ENCODE results near the gene BRD3.
"Not testable (repeated sequence)": the region's sequence is repeated elsewhere in the genome, so short reads cannot be mapped to it uniquely, and the experiment has no call there.

BRD3 gene

DNA sequence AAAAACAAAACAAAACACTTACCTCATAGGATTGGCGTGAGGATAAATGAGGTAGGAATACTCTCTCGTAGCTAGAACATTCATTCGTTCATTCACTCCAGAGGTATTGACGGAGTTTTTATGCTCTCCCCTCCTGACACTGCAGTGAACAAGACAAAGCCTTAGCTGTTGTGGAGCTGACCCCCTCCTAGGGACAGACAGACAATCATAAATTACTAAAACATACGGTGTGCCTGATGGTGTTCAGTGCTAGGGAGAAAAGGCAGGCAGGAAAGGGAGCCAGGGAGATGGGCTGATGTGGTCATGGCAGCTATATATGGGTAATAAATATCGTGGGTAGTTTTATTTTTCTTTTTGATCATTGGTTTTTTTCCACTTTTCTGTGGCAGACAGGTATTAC, 5.7 kb upstream of the BRD3 start:
- no peak for DNase-seq
- Histone ChIP-seq H3K4me1 (ENCODE audit: control extremely low read depth in 1 of 4, control insufficient read depth in 4 of 4, insufficient read depth in 4 of 4, low read length in 3 of 4) (peaks cover 0 to 17% (median 12%) of the 10 kb centered on the region in 4 experiments), H3K36me3 (ENCODE audit: control insufficient read depth in 4 of 4, insufficient read depth in 4 of 4, low read length in 3 of 4) (no peaks in the 10 kb centered on the region), H3K27me3 (replicated peaks in 2 of 5; ENCODE audit: control insufficient read depth in 4 of 5, insufficient read depth in 5 of 5, low read length in 4 of 5) (peaks cover 0 to 5% (median 0%) of the 10 kb centered on the region in 5 experiments), H3K9me3 (ENCODE audit: control extremely low read depth in 1 of 5, control insufficient read depth in 4 of 5, insufficient read depth in 2 of 5, low read depth in 1 of 5, low read length in 4 of 5) (peaks cover 0 to 7% (median 3%) of the 10 kb centered on the region in 5 experiments), H3K27ac (ENCODE audit: insufficient read depth in 1 of 2, low read depth in 1 of 2, low read length in 2 of 2, poor library complexity in 1 of 2, severe bottlenecking in 2 of 2) (no peak overlapping the region), H3K4me3 (ENCODE audit: control insufficient read depth in 1 of 7, extremely low read depth in 1 of 7, insufficient read depth in 4 of 7, low read depth in 2 of 7, low read length in 6 of 7) (no peak overlapping the region)
- 90% methylated on average over 6 of the region's 6 CpGs for WGBS (ENCODE audit: insufficient coverage)
- CTCF ChIA-PET = interaction anchor here (1.1 to 1.7 kb wide), 2 partner anchors 11 to 38 kb away, joined by 3 to 4 read pairs; no protein-coding TSS in a partner anchor
- POLR2A ChIA-PET = no interaction called here

DNA sequence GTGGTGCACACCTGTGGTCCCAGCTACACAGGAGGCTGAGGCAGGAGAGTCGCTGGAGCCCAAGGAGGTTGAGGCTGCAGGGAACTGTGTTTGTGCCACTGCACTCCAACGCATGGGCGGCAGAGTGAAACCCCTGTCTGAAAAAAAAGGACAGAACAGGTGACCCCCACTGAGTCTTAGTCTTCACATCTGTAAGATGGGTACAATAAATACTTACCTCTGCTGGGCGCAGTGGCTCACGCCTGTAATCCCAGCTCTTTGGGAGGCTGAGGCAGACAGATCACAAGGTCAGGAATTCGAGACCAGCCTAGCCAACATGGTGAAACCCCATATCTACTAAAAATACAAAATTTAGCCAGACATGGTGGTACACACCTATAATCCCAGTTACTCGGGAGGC, 4.9 kb upstream of the BRD3 start:
- H3K27me3 ChIP-seq (replicated peaks in 2 of 5; ENCODE audit: control insufficient read depth in 4 of 5, insufficient read depth in 5 of 5, low read length in 4 of 5); DNase-seq; POLR2A ChIA-PET; H3K36me3 ChIP-seq (ENCODE audit: control insufficient read depth in 4 of 4, insufficient read depth in 4 of 4, low read length in 3 of 4); H3K4me3 ChIP-seq (ENCODE audit: control insufficient read depth in 1 of 7, extremely low read depth in 1 of 7, insufficient read depth in 4 of 7, low read depth in 2 of 7, low read length in 6 of 7); H3K9me3 ChIP-seq (ENCODE audit: control extremely low read depth in 1 of 5, control insufficient read depth in 4 of 5, insufficient read depth in 2 of 5, low read depth in 1 of 5, low read length in 4 of 5); H3K27ac ChIP-seq (ENCODE audit: insufficient read depth in 1 of 2, low read depth in 1 of 2, low read length in 2 of 2, poor library complexity in 1 of 2, severe bottlenecking in 2 of 2): not testable (repeated sequence)
- CTCF ChIA-PET = interaction anchor here (1.1 to 1.7 kb wide), 2 partner anchors 11 to 39 kb away, joined by 3 to 4 read pairs; no protein-coding TSS in a partner anchor
- H3K4me1 ChIP-seq (ENCODE audit: control extremely low read depth in 1 of 4, control insufficient read depth in 4 of 4, insufficient read depth in 4 of 4, low read length in 3 of 4) = peaks cover 0 to 17% (median 13%) of the 10 kb centered on the region in 4 experiments
- 97% methylated on average over 5 of the region's 7 CpGs for WGBS (ENCODE audit: insufficient coverage)

GRCh38 chr9:134071149-134071548, 3.3 kb upstream of the BRD3 start:
- Histone ChIP-seq H3K27me3 (replicated peaks in 2 of 5; ENCODE audit: control insufficient read depth in 4 of 5, insufficient read depth in 5 of 5, low read length in 4 of 5) (peaks cover 0 to 5% (median 0%) of the 10 kb centered on the region in 5 experiments), H3K9me3 (ENCODE audit: control extremely low read depth in 1 of 5, control insufficient read depth in 4 of 5, insufficient read depth in 2 of 5, low read depth in 1 of 5, low read length in 4 of 5) (no peaks in the 10 kb centered on the region), H3K36me3 (ENCODE audit: control insufficient read depth in 4 of 4, insufficient read depth in 4 of 4, low read length in 3 of 4) (no peaks in the 10 kb centered on the region), H3K27ac (ENCODE audit: insufficient read depth in 1 of 2, low read depth in 1 of 2, low read length in 2 of 2, poor library complexity in 1 of 2, severe bottlenecking in 2 of 2) (no peak overlapping the region), H3K4me3 (ENCODE audit: control insufficient read depth in 1 of 7, extremely low read depth in 1 of 7, insufficient read depth in 4 of 7, low read depth in 2 of 7, low read length in 6 of 7) (no peak overlapping the region), H3K4me1 (ENCODE audit: control extremely low read depth in 1 of 4, control insufficient read depth in 4 of 4, insufficient read depth in 4 of 4, low read length in 3 of 4) (peaks cover 3 to 24% (median 19%) of the 10 kb centered on the region in 4 experiments)
- CTCF ChIA-PET = interaction anchor here (1.1 kb wide), 1 partner anchor 17 kb away, joined by 4 read pairs; no protein-coding TSS in a partner anchor
- POLR2A ChIA-PET = no interaction called here
- WGBS (ENCODE audit: insufficient coverage) = 98% methylated on average over 12 of the region's 12 CpGs
- DNase-seq = no peak

- Histone ChIP-seq H3K4me1 (ENCODE audit: control extremely low read depth in 1 of 4, control insufficient read depth in 4 of 4, insufficient read depth in 4 of 4, low read length in 3 of 4) (peaks cover 3 to 38% (median 32%) of the 10 kb centered on the region in 4 experiments), H3K27ac (ENCODE audit: insufficient read depth in 1 of 2, low read depth in 1 of 2, low read length in 2 of 2, poor library complexity in 1 of 2, severe bottlenecking in 2 of 2) (no peak overlapping the region), H3K9me3 (ENCODE audit: control extremely low read depth in 1 of 5, control insufficient read depth in 4 of 5, insufficient read depth in 2 of 5, low read depth in 1 of 5, low read length in 4 of 5) (no peaks in the 10 kb centered on the region), H3K36me3 (ENCODE audit: control insufficient read depth in 4 of 4, insufficient read depth in 4 of 4, low read length in 3 of 4) (peaks cover 0 to 1% (median 0%) of the 10 kb centered on the region in 4 experiments), H3K27me3 (replicated peaks in 2 of 5; ENCODE audit: control insufficient read depth in 4 of 5, insufficient read depth in 5 of 5, low read length in 4 of 5) (peaks cover 0 to 5% (median 0%) of the 10 kb centered on the region in 5 experiments), H3K4me3 (ENCODE audit: control insufficient read depth in 1 of 7, extremely low read depth in 1 of 7, insufficient read depth in 4 of 7, low read depth in 2 of 7, low read length in 6 of 7) (peak overlapping the region in 1 of 7 experiments; percentile 87)
- no peak for DNase-seq
- 90% methylated on average over 8 of the region's 12 CpGs for WGBS (ENCODE audit: insufficient coverage)
- CTCF ChIA-PET = no interaction called here
- POLR2A ChIA-PET = no interaction called here
Measured at GRCh38 chr9:134069480-134070399, 1.9 kb upstream of the BRD3 start.

DNA sequence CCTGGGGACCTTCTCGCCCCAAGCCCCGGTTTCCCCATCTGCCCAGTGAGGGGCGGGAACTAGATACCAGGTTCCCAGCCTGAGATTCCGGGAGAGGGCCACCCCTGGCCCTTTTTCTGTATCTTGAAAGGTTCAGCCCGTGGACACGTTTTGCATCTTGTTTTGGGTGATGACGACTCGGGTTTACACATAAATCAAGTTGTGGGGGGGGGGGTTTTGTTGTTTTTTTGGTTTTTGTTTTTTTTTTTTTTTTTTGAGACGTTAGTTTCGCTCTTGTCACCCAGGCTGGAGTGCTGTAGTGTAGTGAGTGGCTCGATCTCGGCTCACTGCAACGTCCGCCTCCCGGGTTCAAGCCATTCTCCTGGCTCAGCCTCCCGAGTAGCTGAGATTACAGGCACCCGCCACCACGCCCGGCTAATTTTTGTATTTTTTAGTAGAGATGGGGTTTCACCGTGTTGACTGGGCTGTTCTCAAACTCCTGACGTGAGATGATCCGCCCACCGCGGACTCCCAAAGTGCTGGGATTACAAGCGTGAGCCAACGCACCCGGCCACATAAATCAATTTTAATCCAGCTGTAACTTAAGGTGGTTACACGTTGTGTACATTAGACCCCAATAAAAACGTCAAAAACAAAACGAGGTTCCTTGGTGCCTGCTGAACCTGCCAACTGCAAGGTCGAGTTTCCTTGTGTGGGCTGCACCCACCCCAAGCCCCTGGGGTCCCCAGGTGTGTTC, 1.1 kb upstream of the BRD3 start:
- Histone ChIP-seq H3K9me3 (ENCODE audit: control extremely low read depth in 1 of 5, control insufficient read depth in 4 of 5, insufficient read depth in 2 of 5, low read depth in 1 of 5, low read length in 4 of 5) (no peaks in the 10 kb centered on the region), H3K36me3 (ENCODE audit: control insufficient read depth in 4 of 4, insufficient read depth in 4 of 4, low read length in 3 of 4) (peaks cover 0 to 4% (median 0%) of the 10 kb centered on the region in 4 experiments), H3K4me1 (ENCODE audit: control extremely low read depth in 1 of 4, control insufficient read depth in 4 of 4, insufficient read depth in 4 of 4, low read length in 3 of 4) (peaks cover 3 to 42% (median 35%) of the 10 kb centered on the region in 4 experiments), H3K27me3 (replicated peaks in 2 of 5; ENCODE audit: control insufficient read depth in 4 of 5, insufficient read depth in 5 of 5, low read length in 4 of 5) (peaks cover 0 to 5% (median 0%) of the 10 kb centered on the region in 5 experiments), H3K27ac (ENCODE audit: insufficient read depth in 1 of 2, low read depth in 1 of 2, low read length in 2 of 2, poor library complexity in 1 of 2, severe bottlenecking in 2 of 2) (peak overlapping the region; percentile 54 to 77), H3K4me3 (ENCODE audit: control insufficient read depth in 1 of 7, extremely low read depth in 1 of 7, insufficient read depth in 4 of 7, low read depth in 2 of 7, low read length in 6 of 7) (peak overlapping the region; percentile 68 to 88 (median 75))
- peak in 2 of 3 donors; percentile 86 to 87 for DNase-seq
- CTCF ChIA-PET = no interaction called here
- 39% methylated on average over 20 of the region's 31 CpGs for WGBS (ENCODE audit: insufficient coverage)
- POLR2A ChIA-PET = no interaction called here

DNA sequence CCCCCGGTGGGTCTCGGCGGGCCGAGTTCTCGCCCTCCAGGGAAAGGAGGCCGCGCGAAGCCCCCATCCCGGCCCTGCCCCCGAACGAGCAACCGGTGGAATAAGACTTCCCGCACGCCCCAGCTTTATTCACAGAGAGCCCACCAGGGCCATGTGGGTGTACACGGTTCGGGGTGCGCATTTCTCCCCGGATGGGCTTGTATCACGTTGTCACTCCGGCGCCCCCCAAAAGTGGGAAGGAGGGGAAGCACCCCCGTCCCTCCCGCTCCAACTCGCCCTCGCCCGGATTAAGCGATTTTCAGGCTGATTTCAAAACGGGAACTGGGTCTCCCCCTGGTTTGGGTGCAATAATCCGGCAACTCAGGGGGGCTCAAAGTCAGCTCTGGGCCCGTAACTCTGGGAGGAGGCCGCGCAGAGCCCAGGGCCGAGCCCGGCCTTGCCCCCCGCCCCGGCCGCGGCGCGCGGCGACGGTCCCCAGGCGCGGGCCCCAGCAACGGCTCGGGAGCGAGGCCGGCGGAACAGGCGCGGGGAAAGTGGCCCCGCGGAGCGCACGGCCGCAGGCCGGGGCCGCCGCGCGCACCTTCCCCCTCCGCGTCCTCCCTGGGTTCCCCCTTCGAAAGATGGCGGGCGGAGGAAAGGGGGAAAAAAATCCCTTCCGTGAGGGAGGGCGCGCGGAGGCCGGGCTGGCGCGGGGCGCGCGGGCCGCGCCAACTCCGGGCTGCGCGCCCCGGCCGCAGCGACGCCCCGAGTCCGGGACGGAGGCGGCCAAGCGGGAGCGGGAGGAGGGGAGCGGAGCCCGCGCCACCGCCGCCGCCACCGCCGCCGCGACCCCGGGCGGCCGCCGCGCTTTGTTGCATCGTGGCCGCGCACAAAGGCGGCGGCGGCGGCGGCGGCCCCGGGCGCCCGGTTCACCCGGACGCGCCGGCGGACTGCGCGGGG, 644 bp downstream of the BRD3 start:
- peak; percentile 47 to 69 (median 67) for DNase-seq

More for the DNA sequence above, 644 bp downstream of the BRD3 start:
- ChIA-PET CTCF (no interaction called here), POLR2A (no interaction called here)
- Histone ChIP-seq H3K9me3 (ENCODE audit: control extremely low read depth in 1 of 5, control insufficient read depth in 4 of 5, insufficient read depth in 2 of 5, low read depth in 1 of 5, low read length in 4 of 5) (no peaks in the 10 kb centered on the region), H3K4me1 (ENCODE audit: control extremely low read depth in 1 of 4, control insufficient read depth in 4 of 4, insufficient read depth in 4 of 4, low read length in 3 of 4) (peaks cover 3 to 55% (median 48%) of the 10 kb centered on the region in 4 experiments), H3K27ac (ENCODE audit: insufficient read depth in 1 of 2, low read depth in 1 of 2, low read length in 2 of 2, poor library complexity in 1 of 2, severe bottlenecking in 2 of 2) (peak overlapping the region; percentile 68 to 87), H3K4me3 (ENCODE audit: control insufficient read depth in 1 of 7, extremely low read depth in 1 of 7, insufficient read depth in 4 of 7, low read depth in 2 of 7, low read length in 6 of 7) (peak overlapping the region; percentile 68 to 92 (median 83)), H3K27me3 (replicated peaks in 2 of 5; ENCODE audit: control insufficient read depth in 4 of 5, insufficient read depth in 5 of 5, low read length in 4 of 5) (peaks cover 0 to 5% (median 0%) of the 10 kb centered on the region in 5 experiments), H3K36me3 (ENCODE audit: control insufficient read depth in 4 of 4, insufficient read depth in 4 of 4, low read length in 3 of 4) (peaks cover 0 to 11% (median 1%) of the 10 kb centered on the region in 4 experiments)
- WGBS (ENCODE audit: insufficient coverage) = under 1% methylated on average over 111 of the region's 126 CpGs

Data from common myeloid progenitor, CD34-positive (primary cell).